ENCODE measurements around the gene CMTR1.

DNA sequence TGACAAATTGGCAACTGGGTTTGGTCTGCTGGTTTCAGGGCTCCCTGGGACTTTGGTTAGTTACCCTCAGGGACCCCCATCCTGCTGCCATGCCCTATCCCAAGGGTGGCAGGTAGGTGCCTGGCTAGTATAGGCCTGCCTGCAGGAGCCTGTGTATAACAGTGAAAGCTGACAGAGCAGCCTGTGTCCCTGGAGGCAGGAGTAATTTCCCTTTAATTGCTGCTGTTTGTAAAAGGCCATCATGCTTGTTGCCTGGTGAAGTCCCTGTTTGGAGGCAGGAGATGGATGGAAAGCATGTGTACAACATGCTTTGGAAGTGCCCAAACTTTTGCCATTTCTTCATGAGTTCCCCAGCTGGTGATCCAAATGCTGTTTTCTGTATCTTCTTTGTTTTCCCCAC lies 30.1 kb downstream of the CMTR1 start:
- TF ChIP-seq EP300 (IDR thresholded peaks at IDR 0.05): no peak
- TF ChIP-seq POLR2A (IDR thresholded peaks at IDR 0.05): no peak

Measured in ovary (tissue), 1 donor.